GM18520 (cell line): ENCODE data around the gene TSR2.
A peak's percentile ranks its signal among the peaks of the same experiment; 100 is the strongest.

Experiments used
- ATAC-seq: cut with Tn5 transposase; IDR thresholded peaks from one replicate; pipeline ENCODE4 v1.9.1; 2021; ENCODE audit not compliant: unreplicated experiment

The TSR2 gene, protein sequence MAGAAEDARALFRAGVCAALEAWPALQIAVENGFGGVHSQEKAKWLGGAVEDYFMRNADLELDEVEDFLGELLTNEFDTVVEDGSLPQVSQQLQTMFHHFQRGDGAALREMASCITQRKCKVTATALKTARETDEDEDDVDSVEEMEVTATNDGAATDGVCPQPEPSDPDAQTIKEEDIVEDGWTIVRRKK

GRCh38 chrX:54439960-54440871 lies at the start of gene TSR2:
TSR2 (plus strand) TSS chrX:54440404; CDS start chrX:54440422, 18 bp downstream.
- ATAC-seq: peak; percentile 91

- ATAC-seq: no peak
Measured at GRCh38 chrX:54397113-54397512, 43.1 kb upstream of the TSR2 start.

GRCh38 chrX:54407266-54407665 lies 32.9 kb upstream of the TSR2 start:
- no peak for ATAC-seq

GRCh38 chrX:54411732-54412131 lies 28.5 kb upstream of the TSR2 start:
- ATAC-seq: no peak

GRCh38 chrX:54413753-54414152 lies 26.5 kb upstream of the TSR2 start:
- no peak for ATAC-seq

DNA sequence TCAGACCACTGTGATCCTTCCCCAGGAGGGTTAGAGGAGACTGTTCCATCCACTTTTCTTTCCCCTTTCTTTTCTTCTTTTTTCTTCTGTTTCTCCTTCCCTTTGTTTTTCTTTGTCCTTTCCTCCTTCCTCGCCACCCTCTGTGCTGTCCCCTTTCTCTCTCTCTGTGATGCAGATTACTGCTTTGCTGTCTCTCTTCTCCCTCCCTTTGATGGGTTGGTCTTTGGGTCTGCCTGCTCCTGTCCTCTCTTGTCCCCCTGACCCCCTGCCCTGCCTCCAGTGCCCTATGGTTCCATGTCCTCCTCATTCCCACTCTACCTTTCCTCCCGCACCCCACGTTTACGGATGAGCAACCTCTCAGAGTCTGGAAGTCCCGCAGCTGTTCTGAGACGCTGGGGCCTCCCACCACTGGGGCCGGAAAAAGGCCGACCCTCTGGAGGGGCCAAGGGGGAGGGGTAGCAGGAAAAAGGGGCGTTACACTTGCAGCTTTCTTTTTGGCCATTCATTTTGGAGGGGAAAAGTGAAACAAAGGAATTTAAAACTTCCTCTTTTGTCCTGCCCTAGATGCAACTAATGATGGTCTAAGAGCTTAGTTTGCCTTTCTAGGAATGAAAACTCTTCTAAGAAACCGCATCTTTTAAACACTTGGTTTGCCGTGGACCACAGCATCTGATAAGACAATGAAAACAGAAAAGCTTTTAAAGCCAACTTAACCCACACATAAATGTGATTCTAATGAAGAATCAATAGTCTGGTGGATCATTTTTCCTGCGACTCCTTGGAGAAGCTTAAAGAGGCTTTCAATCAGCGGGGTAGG lies 24.5 kb upstream of the TSR2 start:
- no peak for ATAC-seq

DNA sequence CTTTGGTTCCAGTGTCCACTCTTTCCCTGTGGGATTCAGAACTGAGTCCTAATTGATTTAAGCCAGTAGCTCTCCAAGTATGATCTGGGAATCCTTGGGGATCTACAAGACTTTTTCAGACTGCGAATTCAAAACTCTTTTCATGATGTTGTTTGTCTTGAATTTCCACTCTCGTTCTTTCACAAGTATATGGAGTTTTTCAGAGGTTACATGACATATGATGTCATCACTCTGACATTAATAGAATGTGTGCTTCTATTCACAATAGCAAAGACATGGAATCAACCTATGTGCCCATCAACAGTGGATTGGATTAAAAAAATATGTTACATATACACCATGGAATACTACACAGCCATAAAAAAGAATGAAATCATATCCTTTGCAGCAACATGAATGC lies 23.2 kb upstream of the TSR2 start:
- ATAC-seq: no peak

- ATAC-seq: no peak
Measured at GRCh38 chrX:54419559-54420302, 20.5 kb upstream of the TSR2 start.

DNA sequence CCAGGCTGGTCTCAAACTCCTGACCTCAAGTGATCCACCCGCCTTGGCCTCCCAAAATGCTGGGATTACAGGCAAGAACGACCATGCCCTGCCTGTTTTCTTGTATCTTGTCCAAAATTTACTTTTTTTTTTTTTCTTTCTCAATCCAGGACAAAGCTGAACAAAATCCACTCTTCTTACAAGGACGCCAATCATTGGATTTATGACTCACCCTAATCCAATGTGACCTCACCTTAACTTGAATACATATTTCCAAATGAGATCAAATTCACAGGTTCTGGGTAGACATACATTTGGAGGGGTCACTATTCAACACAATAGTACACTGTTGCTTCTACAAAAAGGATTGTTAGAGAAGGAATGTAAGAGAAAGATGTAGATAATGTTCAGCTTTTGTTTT lies 18.0 kb upstream of the TSR2 start:
- no peak for ATAC-seq

GRCh38 chrX:54423161-54423888 lies 16.9 kb upstream of the TSR2 start:
- ATAC-seq: no peak

- no peak for ATAC-seq
Measured at GRCh38 chrX:54427837-54428424, 12.3 kb upstream of the TSR2 start.

- no peak for ATAC-seq
Measured at GRCh38 chrX:54430519-54430918, 9.7 kb upstream of the TSR2 start.

GRCh38 chrX:54435121-54435520 lies 5.1 kb upstream of the TSR2 start:
- ATAC-seq: no peak

DNA sequence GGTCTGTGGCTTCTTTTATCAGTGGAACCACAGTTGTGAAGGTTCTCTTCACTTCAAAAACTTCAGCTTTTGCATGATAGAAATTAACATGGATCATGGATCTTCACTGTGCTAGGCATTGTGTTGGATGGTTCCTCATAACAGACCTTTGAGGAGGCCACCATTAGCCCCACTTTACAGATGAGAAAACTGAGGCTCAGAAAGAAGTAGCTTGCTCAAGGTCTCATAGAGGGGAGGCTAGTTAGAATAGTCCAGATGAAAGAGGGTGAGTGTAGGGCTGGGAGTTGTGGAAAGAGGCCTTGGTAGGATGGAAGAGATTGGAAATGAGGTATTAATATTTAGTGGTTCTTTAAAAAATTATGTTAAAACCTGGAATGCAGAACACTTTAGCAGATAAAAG lies 2.6 kb downstream of the TSR2 start:
- no peak for ATAC-seq

- no peak for ATAC-seq
Measured at GRCh38 chrX:54444752-54445151, 4.5 kb downstream of the TSR2 start.

GRCh38 chrX:54446084-54446483 lies 5.9 kb downstream of the TSR2 start:
- ATAC-seq: no peak

DNA sequence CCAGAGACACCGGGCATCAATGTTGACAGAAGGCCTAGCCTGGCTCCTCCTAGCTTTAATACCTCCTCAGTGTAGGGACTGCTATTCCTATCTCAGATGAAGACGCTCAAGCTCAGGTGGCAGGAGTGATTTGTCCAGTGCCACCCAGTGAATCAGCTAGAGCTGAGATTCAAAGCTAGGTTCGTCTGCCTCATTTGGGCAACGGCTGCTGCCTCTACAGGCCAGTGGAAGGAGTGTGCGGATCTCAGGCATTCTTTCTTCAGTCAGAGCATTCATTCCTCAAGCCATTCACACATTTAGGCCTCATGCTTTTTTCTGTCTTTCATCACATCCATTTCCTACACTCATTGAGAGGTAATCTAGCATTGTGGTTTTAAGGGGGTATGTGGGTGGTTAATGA lies 7.3 kb downstream of the TSR2 start:
- ATAC-seq: no peak

DNA sequence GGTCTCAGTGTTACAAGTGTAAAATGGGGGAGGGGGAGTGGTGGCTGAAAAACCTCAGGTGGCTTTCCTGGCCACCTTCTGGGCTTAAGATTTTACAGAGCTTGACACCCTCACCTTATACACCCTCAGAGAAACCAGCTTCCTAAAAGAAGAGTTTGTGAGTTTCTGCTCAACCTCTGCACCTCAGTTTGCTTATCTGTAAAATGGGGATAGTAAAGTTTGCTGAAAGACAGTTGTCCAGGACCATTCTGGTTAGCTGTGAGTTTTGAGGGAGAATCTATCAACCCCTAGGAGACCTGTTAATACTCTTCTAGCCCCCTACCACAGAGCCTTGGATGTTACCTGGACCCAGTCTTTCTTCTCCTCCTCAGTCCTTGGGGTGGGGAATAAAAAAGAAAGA lies 9.7 kb downstream of the TSR2 start:
- no peak for ATAC-seq

DNA sequence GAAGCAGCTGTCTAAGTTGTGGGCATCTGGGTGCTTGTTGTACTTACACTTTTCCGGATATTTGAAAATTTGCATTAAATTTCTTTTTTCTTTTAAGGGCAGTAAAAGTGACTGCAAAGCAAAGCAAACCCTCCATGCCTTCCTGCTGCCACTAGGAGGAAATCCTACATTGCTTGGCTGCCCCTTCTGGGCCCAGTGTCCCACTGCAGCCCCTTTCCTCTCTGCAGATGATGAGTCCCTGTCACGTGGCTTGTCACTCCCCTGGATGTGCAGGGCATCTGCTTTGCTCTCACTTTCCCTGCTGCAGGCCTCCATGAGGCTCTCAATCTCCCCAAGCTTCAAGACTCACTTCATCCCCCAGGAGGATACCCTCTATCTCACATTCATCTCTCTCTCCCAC lies 12.7 kb downstream of the TSR2 start:
- ATAC-seq: no peak
